ENCODE data around the gene CCDC28B.
"Not testable (repeated sequence)": the region's sequence is repeated elsewhere in the genome, so short reads cannot be mapped to it uniquely, and the experiment has no call there.

The CCDC28B gene

DNA sequence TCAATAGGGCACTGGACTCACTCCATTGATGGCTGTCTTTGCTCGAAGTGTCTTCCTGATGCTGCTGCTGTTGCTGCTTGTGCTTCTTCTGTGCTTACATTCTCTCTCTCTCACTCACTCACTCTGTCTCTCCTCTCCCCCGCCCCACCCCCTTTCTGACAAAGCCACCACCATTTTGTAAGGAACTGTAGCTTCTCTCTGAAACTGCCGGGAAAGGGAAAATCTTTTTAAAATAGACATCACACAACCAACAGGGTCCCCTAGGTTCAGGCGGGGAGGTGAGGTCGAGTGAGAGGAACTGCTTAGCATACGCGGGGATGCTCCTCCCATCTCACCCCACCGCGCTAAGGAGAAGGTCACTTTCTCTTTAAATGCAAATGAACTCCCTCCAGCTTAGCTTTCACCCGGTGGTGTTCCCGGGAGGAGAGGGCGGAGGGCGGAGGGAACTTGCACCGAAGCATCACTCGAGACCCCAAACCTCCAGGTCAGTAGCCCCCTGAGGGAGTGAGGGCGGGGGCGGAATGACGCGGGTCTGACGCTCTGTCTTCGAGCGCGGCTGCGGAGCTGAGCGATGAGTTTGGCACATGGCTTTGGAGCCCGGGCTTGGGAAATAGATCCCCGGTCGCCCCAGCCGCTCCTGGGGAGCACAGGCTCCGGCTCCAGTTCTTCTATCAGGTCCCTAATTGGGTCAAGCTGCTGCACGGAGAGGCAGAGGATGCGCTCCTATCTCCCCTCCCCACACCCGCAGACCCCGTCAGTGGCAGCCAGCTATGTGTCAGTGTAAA, at the start of gene CCDC28B:
CCDC28B (plus strand) TSS at position 370 of the 785 bp plus-strand sequence. CDS start 1,341 bp downstream, outside the sequence.
- peak; percentile 86 for DNase-seq (ENCODE audit: low spot score)

GRCh38 chr1:32150847-32151246, 49.5 kb upstream of the CCDC28B start:
- no peak for DNase-seq (ENCODE audit: low spot score)

GRCh38 chr1:32151319-32151787, 49.0 kb upstream of the CCDC28B start:
- DNase-seq (ENCODE audit: low spot score) = peak; percentile 52

- no peak for DNase-seq (ENCODE audit: low spot score)
Observed at GRCh38 chr1:32159189-32159588, 41.2 kb upstream of the CCDC28B start.

DNA sequence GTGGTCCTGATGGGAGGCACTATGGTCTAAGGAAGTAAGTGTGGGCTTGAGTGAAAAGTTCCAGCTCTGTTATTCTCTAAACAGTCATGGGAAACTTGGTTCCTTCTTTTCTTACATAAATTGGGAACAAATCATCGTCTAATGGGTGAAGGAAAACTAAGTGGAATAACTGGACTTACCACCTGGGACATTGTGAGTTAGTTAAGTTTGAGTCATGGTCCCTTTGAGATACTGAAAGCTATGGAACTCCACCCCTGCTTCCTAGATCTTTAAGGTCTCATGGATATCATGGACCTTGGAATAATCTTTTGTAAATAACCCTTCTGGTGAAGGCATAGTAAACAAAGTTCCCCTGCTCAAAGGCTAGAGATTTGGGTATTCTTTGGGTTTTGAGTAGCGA, 37.0 kb upstream of the CCDC28B start:
- no peak for DNase-seq (ENCODE audit: low spot score)

GRCh38 chr1:32165633-32166032, 34.8 kb upstream of the CCDC28B start:
- DNase-seq (ENCODE audit: low spot score) = not testable (repeated sequence)

DNA sequence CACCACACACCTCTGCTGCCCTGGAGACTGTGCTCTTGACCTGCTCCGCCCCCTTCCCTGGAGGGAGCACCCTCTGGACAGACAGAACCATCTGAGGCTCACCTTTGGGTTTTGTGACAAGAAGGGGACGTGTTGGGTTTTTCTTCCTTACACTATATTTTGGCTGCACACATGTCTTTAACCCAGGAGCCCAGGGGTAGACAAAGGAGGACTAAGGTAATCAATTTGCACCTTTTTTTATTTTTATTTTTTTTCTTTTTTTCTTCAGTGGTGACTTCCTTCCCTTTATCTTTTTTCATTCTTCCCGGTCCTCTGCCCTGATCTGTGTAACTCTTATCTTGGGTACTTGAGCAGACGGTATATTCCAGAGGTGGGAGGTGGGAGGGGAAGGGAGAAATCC, 29.4 kb upstream of the CCDC28B start:
- DNase-seq (ENCODE audit: low spot score) = no peak

- peak; percentile 25 for DNase-seq (ENCODE audit: low spot score)
Observed at GRCh38 chr1:32172621-32173245, 27.7 kb upstream of the CCDC28B start.

GRCh38 chr1:32178380-32179192, 21.8 kb upstream of the CCDC28B start:
- no peak for DNase-seq (ENCODE audit: low spot score)

DNA sequence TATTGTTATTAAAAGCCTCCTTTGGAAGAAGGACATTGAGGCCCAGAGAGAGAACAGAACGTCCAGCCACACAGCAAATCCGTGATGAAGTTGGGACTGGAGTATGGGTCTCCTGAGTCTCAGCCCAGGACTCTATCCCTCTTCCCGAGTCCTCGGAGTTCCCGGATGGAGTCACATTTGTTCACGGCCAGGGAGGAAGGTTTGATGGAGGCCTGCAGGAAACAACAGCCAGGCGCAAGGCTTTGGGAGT, 21.3 kb upstream of the CCDC28B start:
- DNase-seq (ENCODE audit: low spot score) = no peak

DNA sequence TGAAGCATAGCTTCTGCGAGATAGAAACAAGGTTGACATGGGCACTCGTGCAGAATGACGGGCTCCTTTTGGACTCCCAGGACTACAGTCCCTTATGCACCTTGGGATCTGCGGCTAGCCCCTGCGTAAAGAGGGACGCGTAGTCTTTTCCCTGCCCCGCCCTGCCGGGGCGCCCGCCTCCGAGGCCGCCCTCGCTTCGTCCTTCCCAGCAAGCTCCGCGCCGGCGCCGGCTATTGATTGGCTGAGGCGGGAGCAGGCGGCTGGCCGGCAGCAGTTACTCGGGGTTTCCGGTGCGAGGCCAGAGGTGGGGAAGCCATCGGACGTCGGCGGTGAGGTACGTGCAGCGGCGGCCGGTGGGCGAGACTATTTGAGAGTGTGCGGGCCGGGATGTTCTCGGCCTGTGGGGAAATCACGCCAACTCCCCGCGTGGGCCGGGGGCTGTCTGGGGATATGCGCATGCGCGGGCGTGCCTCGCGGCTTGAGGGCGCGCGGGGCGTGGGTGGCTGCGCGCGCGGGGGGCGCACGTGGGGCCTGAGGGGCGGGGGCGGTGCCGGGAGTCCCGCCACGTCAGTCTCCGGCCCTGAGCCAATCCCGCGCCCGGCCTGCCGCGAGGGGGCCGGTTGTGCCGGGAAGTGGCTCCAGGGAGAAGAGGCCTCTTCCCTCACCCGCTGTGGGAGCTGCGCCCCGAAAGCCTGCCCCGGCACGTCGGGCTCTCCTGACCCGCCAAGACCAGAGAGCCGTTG, 20.8 kb upstream of the CCDC28B start, which contains the start of gene TXLNA:
TXLNA (plus strand) TSS at position 233 of the 743 bp plus-strand sequence. CDS start 671 bp downstream, outside the sequence.
- DNase-seq (ENCODE audit: low spot score) = peak; percentile 99

- peak; percentile 74 for DNase-seq (ENCODE audit: low spot score)
Observed at GRCh38 chr1:32180186-32181060, 20.0 kb upstream of the CCDC28B start.

GRCh38 chr1:32181065-32181464, 19.3 kb upstream of the CCDC28B start:
- no peak for DNase-seq (ENCODE audit: low spot score)

DNA sequence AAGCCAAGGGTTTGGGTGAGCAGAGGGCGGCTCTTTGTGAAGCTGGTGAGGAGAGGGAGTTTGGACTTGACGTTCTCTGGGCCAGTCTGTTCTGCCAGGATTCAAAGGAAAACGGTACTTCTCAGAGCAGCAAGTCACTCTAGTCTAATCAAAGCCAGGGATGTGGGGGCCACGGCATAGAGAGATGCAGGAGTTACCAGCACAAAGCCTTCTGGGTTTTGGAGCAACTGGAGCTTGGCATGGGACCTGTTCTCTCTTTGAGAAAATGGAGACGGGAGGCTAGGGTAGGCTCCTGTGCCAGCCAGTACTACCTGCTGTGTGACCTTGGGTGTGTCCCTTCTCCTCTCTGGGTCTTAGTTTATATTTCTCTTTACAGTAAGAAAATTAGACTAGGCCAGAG, 18.8 kb upstream of the CCDC28B start:
- no peak for DNase-seq (ENCODE audit: low spot score)

DNA sequence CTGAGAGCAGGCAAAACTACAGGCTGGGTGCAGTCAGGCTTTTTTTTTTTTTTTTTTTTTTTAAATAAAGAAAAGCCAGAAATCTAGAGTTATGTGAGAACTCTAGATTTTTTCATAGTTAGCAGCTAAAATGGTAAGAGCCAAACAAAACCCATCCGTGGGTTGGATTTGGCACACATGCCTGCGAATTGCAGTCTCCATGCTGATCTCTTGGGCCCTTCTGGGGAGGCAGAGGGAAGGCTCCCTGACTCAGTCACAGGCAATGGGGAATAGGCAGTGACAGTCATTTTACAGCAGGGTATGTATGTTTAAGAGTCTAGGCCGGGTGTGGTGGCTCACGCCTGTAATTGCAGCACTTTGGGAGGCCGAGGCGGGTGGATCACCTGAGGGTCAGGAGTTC, 18.3 kb upstream of the CCDC28B start:
- no peak for DNase-seq (ENCODE audit: low spot score)

- DNase-seq (ENCODE audit: low spot score) = no peak
Observed at GRCh38 chr1:32184650-32185049, 15.7 kb upstream of the CCDC28B start.

DNA sequence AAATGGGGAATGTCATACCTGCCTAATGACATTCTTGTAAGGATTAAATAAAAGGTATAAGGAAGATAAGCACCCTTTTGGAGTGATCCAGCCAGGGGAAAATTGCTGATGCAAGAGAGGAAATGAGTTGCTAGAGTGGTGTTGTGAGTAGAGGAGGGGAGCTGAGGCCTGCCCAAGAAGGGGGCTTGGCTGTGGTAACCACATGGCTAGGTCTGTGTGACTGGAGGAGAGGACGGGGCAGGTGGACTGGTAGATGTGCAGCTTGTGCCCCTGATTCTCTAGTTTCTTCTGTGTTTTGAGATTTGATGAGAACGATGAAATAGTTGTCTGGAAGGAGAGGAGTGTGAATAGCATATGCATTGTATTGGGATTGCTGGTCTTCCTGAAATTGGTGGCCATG, 14.3 kb upstream of the CCDC28B start:
- DNase-seq (ENCODE audit: low spot score) = no peak

- DNase-seq (ENCODE audit: low spot score) = no peak
Observed at GRCh38 chr1:32186491-32186890, 13.9 kb upstream of the CCDC28B start.

DNA sequence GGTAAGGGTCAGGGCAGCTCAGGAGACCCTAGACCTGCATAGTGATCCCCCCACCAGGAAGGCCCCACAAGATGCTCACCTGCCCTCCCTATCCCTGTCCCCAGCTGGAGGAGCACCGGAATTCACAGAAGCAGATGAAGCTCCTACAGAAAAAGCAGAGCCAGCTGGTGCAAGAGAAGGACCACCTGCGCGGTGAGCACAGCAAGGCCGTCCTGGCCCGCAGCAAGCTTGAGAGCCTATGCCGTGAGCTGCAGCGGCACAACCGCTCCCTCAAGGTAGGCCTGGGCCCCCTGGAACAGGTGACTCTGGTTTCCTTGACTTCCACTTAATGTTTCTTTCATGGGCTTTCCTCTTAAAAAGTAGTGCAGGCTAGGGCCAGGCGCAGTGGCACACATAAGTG, 12.5 kb upstream of the CCDC28B start:
- no peak for DNase-seq (ENCODE audit: low spot score)

DNA sequence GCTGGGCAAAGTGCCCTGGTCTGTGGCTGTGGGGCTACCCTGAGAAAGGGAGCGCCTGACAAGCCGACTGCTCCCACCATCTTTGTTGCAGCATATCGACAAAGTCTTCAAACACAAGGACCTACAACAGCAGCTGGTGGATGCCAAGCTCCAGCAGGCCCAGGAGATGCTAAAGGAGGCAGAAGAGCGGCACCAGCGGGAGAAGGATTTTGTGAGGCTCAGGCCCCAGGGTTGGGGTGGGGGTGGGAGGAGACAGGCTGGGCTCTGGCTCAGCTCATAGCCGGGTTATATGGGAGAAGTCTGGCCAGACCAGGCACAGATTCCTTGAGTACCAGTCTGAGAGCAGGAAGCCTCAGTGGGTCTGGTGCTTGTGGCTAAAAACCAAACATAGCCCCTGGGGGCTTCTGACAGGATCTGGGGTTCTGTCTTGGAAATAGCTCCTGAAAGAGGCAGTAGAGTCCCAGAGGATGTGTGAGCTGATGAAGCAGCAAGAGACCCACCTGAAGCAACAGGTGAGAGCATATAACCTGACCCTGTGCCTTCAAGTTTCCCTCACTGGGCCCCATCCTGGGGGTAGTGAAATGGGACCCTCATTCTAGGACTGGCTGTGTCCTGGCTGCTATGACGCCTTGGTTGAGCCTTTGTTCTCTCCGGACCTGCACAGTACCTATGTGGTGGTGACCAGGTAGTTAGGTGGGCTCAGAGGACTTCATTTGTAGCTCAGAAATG, 8.0 kb upstream of the CCDC28B start:
- no peak for DNase-seq (ENCODE audit: low spot score)

Measured in AG20443 (cell line).